Superior temporal gyrus (tissue), 1 donor: ENCODE data around the gene COPZ2.
A peak's percentile ranks its signal among the peaks of the same experiment; 100 is the strongest.
"Not testable (repeated sequence)": the region's sequence is repeated elsewhere in the genome, so short reads cannot be mapped to it uniquely, and the experiment has no call there.

Source experiments
- DNase-seq: peaks from one replicate; pipeline ENCODE4 v3.0.0-alpha.2; 2016; ENCODE audit errors: extremely low spot score

Gene COPZ2

DNA sequence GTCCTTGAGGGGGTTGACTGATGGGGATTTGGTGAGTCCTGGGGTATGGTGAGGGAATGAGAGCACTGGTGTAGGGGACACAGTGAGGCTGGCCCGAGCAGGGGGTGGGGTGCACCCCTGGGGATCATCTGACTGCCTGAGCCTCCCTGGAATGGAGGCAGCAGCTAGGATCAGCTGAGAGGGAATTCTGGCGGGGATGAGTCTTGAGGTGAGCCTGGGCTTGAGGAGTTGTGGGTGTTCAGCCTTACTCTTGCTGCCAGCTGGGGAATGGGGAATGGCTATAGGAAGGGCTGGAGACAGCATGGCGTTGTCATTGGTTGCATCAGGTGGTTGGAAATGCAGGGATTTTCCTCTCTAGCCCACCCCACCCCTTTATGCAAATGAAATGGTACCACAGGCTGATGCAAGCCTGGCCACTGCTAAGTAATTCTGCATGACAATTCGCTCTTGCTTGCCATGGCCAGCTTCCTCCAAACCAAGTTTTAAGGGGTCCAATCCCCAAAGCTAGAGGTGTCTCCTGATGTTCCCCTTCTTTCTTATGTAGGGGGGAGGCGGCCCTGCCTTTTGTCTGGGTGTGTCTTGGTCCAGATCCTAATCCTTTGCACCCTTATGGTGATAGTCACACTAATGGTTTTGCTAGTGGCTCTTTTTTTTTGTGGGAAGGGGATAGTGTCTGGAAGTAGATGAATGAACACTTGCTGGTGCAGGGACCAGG lies 18.1 kb upstream of the COPZ2 start:
- DNase-seq: no peak

DNA sequence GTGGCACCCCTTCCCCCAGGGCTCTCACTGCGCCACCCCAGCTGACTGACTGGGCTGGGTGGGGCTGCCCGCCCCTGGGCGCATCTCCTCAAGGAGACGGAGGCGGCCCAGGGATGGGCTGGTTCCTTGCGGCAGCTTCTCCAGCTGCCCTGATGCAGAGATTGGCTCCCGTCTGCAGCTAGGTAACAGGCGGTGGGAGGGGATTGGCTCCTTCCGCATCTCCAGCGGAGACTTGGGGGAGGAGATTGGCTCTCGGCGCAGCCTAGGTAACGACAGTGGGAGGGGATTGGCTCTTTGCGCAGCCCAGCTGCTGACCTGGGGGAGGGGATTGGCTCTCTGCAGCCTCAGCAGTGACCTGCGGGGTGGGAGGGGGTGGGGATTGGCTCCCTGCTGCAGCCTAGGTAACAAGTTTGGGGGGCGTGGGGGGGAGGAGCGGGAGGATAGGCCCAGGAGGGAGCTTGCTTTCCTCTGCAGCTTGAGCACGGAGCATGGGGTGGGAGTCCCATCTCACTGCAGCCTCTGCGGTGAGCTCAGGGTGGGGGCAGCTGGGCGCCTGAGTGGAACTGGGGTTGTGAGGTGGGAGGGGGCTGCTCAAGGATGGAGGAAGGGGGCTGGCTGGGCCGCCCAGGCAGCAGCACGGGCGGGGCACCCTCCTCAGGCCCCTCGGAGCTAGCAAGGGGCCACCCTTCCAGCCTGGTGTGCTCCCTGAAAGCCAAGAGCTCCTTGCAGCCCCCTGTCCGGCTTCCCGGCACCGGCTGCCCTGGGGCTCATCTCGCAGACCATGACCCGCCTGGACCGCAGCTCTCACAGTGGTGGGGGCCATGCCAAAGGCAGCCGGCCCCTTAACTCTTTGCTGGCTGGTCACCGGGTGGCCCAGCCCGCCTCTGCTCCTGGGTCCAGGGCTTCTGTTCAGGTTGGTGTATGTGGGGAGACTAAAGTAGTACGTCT lies 16.9 kb upstream of the COPZ2 start:
- DNase-seq: peak; percentile 79

DNA sequence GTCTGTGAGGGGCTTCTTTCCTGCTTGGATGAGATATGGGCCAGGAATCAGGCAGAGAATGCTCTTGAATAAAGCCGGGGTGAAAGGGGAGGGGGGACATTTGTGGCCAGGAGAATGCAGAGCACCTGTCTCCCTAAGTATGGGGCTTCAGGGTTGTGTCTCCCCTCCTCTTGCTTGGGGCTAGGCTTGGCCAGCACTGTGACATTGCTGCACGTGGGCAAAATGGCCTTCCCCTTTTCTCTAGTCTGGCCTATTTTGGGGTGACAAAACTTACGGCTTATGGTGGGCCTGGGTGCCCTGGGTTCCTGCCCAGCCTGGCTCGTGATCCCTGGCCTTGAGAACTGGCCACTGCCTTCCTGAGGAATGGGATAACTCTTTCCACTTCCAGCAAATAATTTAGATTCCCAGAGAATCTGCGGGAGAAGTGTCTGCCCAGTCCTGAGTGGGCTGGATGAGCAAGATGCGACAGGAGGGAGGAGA lies 16.2 kb upstream of the COPZ2 start:
- no peak for DNase-seq

DNA sequence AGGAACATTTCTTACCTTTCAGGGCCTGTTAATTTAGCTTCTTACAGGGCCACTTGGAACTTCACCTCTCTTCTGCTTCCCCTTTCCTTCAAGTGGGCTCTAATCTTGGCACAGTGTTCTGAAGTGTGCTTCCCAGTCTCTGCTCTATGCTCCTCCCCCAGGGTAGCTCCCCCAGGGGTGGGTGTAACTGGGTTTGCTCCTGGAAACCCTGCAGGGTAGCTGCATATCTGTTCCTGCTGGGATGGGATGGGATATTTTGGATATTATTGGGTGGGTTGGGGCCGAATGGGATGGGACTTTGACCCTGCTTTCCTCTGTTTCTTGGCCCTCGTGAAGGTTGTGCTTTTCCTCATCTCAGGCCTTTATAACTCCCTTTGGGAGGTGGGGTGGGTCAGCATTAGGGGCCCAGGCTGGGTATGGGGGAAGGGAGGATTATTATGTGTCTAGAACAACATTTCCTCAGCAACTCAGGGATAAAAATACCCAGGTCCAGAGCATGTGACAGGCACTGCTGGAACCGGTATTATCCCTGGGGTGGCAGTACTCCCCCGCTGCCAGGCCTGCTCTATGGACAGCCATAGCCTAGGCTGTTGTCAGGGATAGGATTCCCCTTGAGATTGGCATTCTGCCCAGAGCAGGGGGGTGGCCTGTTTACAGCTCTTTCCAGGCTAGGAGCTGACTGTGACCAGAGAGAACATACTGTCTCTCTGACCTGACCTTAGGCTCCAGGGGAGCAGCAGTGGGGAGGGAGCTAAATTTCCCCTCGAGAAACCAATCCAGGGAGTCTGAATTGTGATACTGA lies 15.6 kb upstream of the COPZ2 start:
- peak; percentile 69 for DNase-seq

DNA sequence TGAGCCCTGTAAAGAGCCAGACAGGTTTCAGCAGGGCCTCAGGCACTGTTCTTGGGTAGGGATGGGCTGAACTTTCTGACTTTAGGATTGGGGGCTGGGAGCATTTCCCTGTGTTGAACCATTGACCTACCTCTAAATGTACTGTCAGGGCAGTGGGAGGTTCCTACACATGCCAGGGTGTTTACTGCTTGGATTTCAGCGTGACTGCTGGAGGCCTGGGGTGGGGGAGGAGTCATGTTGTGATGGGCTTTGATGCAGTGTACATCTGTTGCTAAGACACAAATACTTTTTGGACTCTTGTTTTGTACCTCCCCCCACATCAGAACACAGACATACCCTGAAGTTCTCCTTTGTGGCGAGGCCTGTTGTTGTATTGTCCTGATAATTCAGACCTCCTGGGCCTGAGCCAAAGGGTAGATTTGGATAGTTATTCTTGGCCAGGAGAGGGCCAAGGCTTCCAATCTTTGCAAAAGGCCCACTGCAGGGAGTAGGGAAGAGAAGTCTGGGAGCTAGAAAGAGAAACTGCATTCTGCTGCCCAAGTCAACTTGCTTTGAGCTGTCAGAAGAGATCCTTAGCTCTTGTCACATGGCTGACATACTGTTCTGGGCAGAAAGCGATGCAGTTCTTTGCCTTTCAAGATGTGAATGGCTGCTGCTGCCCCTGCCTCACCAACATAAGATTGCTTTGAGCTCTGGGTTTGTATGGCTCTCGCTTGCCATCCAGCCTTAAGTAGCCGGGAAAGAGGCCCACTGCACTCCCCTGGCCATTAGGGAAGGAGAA lies 14.3 kb upstream of the COPZ2 start:
- DNase-seq: peak; percentile 42

DNA sequence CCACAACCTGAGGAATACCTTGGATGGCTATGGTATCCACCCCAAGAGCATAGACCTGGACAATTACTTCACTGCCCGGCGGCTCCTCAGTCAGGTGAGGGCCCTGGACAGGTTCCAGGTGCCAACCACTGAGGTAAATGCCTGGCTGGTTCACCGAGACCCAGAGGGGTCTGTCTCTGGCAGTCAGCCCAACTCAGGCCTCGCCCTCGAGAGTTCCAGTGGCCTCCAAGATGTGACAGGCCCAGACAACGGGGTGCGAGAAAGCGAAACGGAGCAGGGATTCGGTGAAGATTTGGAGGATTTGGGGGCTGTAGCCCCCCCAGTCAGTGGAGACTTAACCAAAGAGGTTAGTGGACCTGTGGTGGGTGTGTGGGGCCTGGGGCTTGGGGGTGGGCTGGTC lies 13.7 kb upstream of the COPZ2 start:
- no peak for DNase-seq

DNA sequence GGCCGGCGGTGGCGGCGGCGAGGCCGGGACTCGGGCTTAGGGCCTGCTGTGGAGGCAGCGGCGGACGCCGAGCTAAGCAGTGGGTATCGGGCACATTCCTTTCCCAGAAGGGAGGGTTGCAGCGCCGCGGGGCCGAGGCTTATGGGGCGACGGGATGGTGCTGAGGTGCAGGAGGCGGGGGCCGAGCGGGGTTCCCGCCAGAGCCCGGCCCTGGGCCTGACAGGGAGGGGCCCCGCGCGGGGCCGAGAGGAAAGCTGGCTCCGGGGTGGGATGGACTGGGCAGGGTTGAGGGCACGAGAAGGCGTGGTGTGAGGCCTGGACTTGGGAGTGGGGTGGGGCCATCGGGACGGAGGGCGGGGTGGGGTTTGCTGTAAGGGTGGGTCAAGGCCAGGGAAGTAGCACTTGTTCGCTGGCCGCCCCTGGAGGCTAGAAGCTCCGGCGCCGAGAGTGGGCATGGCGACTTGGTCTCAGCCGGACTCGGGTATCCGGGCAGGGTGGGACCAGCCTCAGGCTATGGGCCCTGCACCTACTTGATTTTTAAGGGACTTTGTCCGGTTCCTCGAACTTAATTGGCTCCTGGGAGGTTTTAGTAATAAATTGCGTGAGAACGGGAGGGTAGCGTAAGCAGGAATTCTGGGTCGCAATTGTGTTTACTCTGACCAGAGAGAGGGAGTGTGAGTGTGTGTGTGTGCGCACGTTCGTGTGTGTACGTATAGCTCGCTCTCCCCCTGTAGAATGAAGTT lies 11.0 kb upstream of the COPZ2 start:
- DNase-seq: no peak

DNA sequence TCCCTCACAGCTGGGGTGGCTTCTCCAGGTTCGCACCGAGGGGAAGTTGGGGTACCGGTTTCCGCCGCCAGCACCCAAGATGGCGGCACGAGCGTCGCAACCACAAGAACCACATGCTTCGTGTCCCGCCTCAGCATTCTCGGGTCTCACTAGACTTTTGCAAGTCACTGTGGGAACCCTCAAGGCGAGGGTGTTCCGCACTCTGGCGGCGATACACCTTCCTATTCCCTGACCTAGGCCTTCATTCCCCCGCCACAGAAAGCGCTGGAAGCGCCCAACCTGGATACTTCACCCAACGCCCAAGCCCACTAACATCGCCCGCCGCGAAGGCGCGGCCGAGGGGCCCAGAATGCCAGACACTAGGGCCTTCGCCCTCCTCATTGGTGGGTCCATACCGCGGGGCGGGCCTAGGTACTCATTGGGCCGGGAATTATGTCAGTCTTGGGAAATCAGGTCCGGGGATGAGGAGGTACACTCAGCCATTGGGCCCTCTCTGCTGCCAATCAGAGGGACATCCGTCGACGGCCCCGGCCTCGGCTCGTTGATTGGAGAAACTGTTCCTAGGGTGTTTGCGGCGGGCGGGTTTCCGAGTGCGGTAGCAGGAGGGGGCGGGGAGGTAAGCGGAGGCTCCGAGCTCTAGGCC lies 10.3 kb upstream of the COPZ2 start, which contains the start of gene NFE2L1:
Gene NFE2L1 (plus strand): TSS at position 619 of the 643 bp plus-strand sequence. CDS start 2,760 bp downstream, outside the sequence.
- peak; percentile 100 for DNase-seq

DNA sequence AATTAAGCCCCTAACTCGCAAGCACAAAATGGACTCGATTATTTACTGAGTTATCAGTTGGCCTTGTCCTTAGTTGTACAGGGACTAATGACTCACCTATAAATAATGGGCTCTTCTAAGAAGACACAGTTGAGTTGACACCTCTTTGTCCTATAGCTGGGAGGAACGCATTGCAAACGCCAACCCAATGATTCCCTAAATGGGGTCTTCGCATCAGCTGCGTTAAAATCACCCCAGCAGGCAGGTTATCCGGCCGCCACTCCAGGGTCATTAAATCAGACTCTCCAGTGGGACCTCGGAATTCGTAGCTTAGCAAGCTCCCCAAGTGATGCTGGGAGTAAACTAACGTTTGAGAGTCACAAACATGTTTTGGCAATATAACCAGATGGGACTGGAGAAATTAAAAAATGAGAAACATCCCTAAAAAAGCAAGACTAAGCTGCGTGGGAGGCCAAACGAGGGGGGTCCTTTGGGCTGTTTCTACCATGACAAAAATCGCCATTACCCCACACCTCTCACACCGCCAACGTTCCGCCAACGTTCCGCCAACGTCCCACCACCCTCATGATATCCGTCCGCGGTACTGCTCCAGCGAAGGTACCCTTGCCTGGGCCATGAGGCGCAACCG lies 9.6 kb upstream of the COPZ2 start:
- no peak for DNase-seq

DNA sequence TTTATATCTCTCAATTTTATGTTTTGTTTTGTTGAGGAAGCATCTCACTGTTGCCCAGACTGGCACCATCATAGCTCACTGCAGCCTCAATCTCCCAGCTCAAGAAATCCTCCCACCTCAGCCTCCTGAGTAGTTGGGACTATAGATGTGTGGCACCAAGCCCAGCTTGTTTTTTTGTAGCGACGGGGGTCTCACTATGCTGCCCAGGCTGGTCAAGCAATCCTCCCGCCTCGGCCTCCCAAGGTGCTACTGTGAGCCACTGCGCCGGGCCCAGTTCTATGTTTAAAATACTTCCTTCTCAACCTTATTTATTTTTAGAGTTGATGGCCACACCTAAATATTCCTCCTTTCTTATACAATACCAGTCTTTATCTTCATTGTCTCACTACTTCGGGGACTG lies 8.7 kb upstream of the COPZ2 start:
- DNase-seq: no peak

DNA sequence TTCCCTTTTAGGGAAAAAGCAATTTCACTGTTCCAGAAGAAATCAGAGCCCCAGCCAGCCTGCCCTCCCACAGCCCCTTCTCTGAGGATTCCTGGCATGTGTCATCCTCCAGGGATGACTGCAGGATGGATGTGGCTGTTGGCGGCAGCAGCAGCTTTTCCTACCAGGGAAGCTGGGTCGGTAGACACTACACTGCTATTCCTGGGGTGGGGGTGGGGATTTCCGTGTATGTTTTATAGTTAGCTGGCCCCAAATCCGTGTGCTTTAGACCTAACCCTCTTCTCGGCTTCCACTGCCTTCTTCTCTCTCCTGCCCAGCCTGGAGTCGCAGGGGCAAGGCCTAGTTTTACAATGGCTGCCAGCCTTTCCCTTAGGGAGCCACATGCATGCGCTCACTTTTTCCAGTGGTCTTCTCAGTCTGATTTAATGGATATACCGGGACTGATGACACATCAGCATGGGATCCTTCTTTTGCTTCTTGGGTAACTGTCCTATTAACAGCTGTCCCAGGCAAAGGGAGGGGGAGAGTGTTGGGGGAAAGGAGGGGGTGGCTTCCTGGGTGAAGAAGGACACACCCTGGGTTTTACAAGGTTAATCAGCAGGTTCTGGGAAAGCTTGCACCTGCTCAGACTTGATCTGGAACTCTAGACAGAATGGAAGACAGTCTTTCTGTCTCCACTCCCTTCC lies 7.9 kb upstream of the COPZ2 start:
- DNase-seq: no peak

DNA sequence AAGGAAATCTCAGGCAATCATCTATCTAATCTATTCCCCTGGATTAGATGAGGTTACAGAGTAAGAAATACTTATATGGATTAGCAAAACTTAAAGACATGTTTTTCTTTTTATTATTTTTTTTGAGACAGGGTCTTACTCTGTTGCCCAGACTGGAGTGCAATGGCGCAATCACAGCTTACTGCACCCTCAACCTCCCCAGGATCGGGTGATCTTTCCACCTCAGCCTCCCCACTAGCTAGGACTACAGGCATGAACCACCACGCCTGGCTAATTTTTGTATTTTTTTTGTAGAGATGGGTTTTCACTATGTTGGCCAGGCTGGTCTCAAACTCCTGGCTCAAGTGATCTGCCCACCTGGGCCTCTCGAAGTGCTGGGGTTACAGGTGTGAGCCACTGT lies 7.3 kb upstream of the COPZ2 start:
- no peak for DNase-seq

DNA sequence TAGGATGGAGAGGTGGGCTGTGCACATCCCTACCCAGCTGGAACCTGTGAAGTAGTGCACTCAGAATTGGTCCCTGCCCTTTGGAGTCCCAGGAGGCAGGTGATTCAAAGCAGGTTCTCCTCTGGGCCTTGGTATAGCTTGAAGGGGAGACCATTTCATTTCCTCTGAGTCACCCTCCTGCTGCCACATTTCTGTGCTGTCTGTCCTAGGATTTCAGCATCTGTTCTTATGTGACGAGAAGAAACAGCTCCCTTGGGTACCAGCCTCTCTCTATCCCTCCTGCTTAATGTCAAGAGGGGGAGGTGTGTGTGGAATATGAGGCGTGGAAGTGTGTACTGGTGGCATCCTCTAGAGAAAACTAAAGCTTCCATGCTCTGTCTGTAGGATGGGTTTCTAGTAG lies 5.6 kb upstream of the COPZ2 start:
- DNase-seq: no peak

DNA sequence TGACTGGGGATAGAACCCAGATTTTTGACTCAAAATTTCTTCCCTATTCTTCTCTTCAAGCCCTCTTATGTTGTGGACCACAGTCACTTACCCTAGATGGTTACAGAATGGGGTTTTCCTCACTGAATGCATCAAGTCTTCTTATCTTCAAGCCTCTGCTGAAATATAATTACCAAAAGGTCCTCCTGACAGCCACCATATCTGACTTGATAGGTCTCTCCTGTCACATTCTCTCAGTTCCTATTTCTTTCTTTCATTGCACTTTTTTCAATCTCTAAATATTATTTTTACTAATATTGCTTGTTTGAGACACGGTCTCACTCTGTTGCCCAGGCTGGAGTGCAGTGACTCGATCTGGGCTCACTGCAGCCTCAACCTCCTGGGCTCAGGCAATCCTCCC lies 1.1 kb upstream of the COPZ2 start:
- DNase-seq: no peak

DNA sequence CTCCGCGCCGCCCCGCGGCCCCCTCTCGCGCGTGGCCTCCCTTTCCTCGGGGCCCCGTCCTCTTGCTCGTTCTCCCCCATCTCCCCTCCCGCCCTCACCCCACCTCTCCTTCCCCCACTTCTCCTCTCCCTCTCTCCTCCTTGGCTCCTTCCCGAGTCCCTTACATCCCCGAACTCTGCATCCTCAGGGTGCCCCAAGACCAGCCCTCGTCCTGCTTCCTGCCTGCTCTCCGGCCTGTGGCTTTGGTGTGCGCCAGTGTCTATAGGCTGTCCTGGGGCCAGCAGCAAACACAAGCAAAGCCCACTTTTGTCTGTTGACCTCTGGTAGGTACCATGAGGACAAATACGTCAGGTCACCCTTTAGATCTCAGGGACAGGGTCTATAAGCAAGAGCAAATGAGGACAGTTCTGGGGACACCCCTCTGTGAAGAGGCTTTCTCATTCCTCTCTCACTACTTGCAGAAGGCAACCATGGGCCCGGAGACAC lies 284 bp upstream of the COPZ2 start:
- DNase-seq: no peak

DNA sequence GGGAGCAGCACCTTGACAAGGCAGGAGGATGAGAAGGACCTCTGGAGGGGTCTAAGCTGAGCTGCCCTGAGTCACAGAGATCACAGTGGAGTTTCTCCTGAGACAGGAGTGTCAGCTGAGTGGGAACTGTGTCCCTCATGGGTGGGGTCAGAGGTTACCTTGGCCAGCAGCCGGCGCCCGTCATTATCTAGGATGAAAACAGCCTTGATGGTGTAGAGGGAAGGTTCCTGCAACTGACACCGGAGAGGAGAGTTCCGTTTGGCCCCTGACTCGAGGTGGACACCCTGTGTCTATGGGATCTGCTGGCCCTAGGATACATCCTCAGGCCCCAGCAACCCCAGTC lies 933 bp downstream of the COPZ2 start:
- DNase-seq: no peak

DNA sequence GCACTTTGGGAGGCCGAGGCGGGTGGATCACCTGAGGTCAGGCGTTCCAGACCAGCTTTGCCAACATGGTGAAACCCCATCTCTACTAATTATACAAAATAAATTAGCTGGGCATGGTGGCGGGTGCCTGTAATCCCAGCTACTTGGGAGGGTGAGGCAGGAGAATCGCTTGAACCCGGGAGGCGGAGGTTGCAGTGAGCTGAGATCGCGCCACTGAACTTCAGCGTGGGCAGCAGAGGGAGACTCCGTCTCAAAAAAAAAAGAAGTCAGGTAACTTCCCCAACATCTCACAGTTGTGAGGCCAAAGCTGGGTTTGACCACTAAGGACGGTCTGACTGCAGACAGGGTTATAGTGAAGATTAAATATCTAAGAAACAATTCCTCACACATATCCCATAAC lies 2.9 kb downstream of the COPZ2 start:
- DNase-seq: not testable (repeated sequence)

DNA sequence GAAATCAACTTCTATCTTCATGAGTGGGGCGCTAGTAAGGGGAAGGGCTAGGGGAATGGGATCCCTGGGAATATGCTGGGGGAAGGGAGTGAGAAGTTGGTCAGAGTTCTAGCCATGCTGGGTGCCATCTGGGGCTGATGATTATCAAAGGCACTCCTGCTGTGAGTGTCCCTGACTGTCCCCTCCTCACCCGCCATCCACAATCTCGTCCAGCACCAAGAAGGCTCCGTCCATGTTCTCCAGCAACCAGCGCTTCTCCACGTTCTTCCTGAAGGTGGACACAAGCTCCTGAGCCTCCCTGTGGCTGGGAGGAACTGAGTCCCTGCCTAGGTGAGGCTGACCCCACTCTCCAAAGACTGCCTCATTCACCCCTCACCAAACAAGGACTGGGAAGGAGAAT lies 5.6 kb downstream of the COPZ2 start:
- DNase-seq: no peak

DNA sequence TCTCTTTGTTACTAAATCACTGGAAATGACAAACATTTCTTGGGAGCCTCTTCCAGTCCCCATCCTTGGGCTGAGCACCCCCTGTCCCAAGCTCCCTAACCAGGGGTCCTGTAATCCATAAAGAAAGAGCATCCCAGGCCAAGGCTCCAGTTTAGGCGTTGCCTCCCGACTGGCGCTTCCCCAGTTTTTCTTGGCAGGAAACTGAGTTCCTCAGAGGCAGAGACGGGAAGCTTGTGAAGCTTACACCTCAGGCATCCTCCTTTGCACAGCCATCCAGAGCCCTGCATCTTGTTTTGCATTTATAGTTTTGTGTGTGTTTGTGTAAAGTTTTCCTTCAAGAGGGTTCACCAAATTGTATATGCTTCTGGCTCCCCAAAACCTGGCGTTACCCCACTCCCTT lies 7.1 kb downstream of the COPZ2 start:
- no peak for DNase-seq
